T-cell (primary cell): ENCODE data around the gene GNG4. TPM values are rescaled to one million over a fixed set of nuclear protein-coding genes. Genes with fewer than 3 reads are reported as not detected.
A peak's percentile ranks its signal among the peaks of the same experiment; 100 is the strongest.
"Not testable (repeated sequence)": the region's sequence is repeated elsewhere in the genome, so short reads cannot be mapped to it uniquely, and the experiment has no call there.

Source experiments
- ATAC-seq, 4 experiments: fragments of 200-7000 bp in 3 of 4; fragments of 150-1000 bp in 1 of 4; cut with Tn5 transposase; replicated peaks in 1 of 4; 1 replicate in 3 of 4; 2 replicates in 1 of 4; pipeline ENCODE4 v1.10.0; 2021; ENCODE audit warnings: moderate library complexity in 3 of 4, mild to moderate bottlenecking in 2 of 4, moderate number of reproducible peaks in 1 of 4
- CTCF ChIA-PET, 2 donors: fragments of 300-600 bp; sonication (Branson Sonifier 250); formaldehyde crosslinking; loops; one replicate each; lab custom pipeline; 2022; ENCODE audit warnings: antibody characterized with exemption in 2 of 2; lab: Charles Lee
- POLR2A ChIA-PET, 2 donors: fragments of 300-600 bp; sonication (Branson Sonifier 250); formaldehyde crosslinking; loops; one replicate each; lab custom pipeline; 2022; ENCODE audit warnings: antibody characterized with exemption in 2 of 2; lab: Charles Lee
- DNase-seq, 35 experiments: peaks; one replicate each; pipeline versions ENCODE4 v3.0.0 to v3.0.0-alpha.2; 2013 to 2023
- H3K27ac ChIP-seq: one replicate; pipeline ENCODE4 v1.5.1; 2013; ENCODE audit warnings: low read length
- H3K27me3 ChIP-seq, 2 experiments: replicated peaks in 1 of 2; 1 replicate in 1 of 2; 2 replicates in 1 of 2; pipeline versions ENCODE4 v1.6.1 to v1.7.0; 2013; ENCODE audit warnings: low read length in 1 of 2, mixed read lengths in 1 of 2; ENCODE audit not compliant: control insufficient read depth in 2 of 2, insufficient read depth in 2 of 2; ENCODE audit errors: extremely low read depth in 1 of 2
- H3K36me3 ChIP-seq, 2 donors: 1 replicate in 1 of 2; 2 replicates in 1 of 2; pipeline versions ENCODE4 v1.6.1 to v1.7.0; 2013; ENCODE audit warnings: low read length in 1 of 2; ENCODE audit not compliant: control insufficient read depth in 2 of 2, insufficient read depth in 1 of 2; ENCODE audit errors: extremely low read depth in 1 of 2
- H3K4me1 ChIP-seq, 2 experiments: 1 replicate in 1 of 2; 2 replicates in 1 of 2; pipeline versions ENCODE4 v1.6.1 to v1.7.0; 2013; ENCODE audit warnings: low read length in 2 of 2, mixed read lengths in 1 of 2; ENCODE audit not compliant: insufficient read depth in 2 of 2, control insufficient read depth in 1 of 2; ENCODE audit errors: extremely low read depth in 1 of 2
- H3K4me3 ChIP-seq, 2 donors: 1 replicate in 1 of 2; 2 replicates in 1 of 2; pipeline versions ENCODE4 v1.5.1 to v1.7.0; 2013; ENCODE audit warnings: mild to moderate bottlenecking in 2 of 2, low read length in 1 of 2, moderate library complexity in 1 of 2; ENCODE audit not compliant: control insufficient read depth in 1 of 2; ENCODE audit errors: extremely low read depth in 1 of 2
- H3K9me3 ChIP-seq: 2 replicates; pipeline ENCODE4 v1.7.0; 2013
- H3K27ac Mint-ChIP-seq, 2 donors: one replicate each; pipeline ENCODE4 v1.8.0; 2020 to 2021; ENCODE audit warnings: mild to moderate bottlenecking in 2 of 2, mixed read lengths in 2 of 2
- H3K27me3 Mint-ChIP-seq, 2 donors: one replicate each; pipeline ENCODE4 v1.8.0; 2021 to 2022; ENCODE audit warnings: mixed read lengths in 2 of 2
- H3K36me3 Mint-ChIP-seq: one replicate; pipeline ENCODE4 v1.8.0; 2021; ENCODE audit warnings: mixed read lengths
- H3K4me1 Mint-ChIP-seq, 3 donors: one replicate each; pipeline ENCODE4 v1.8.0; 2020 to 2022; ENCODE audit warnings: mixed read lengths in 3 of 3, mild to moderate bottlenecking in 1 of 3
- H3K4me3 Mint-ChIP-seq, 3 donors: one replicate each; pipeline ENCODE4 v1.8.0; 2020 to 2022; ENCODE audit warnings: mild to moderate bottlenecking in 3 of 3, mixed read lengths in 3 of 3, moderate library complexity in 3 of 3
- H3K9me3 Mint-ChIP-seq, 3 donors: one replicate each; pipeline ENCODE4 v1.8.0; 2020 to 2022; ENCODE audit warnings: mixed read lengths in 3 of 3
- WGBS: methylation state at CpG from one replicate; pipeline ENCODE4 v1.1.5; 2013; ENCODE audit warnings: missing lambda C conversion rate; ENCODE audit not compliant: insufficient coverage; 5-methylcytosine and 5-hydroxymethylcytosine counted together
- total RNA-seq, 35 experiments: library from RNA in 6 of 35; stranded (reverse) in 6 of 35; fragments of 120-200 nt in 1 of 35; gene quantifications; one replicate each; pipeline versions ENCODE4 v1.2.1 to v1.2.4 and lab custom pipeline; 2013 to 2026

The GNG4 gene
- total RNA-seq, 5 donors from 2014 or later (not counting 1 experiment from before 2014, with no cell fraction given): 0.07 to 0.29 (median 0.17) TPM; not detected in 1

GRCh38 chr1:235597867-235598553 lies 51.6 kb downstream of the GNG4 start:
- Mint-ChIP-seq H3K27me3 (no peaks in the 10 kb centered on the region), H3K36me3 (no peaks in the 10 kb centered on the region)

GRCh38 chr1:235595079-235595478 lies 54.5 kb downstream of the GNG4 start:
- Histone ChIP-seq H3K4me1 (peaks cover 0 to 5% of the 10 kb centered on the region in 2 experiments), H3K27me3 (peaks cover 0 to 40% of the 10 kb centered on the region in 2 experiments), H3K9me3 (no peaks in the 10 kb centered on the region), H3K36me3 (no peaks in the 10 kb centered on the region), H3K4me3 (no peak overlapping the region), H3K27ac (no peak overlapping the region)
- DNase-seq (no peak), ATAC-seq (no peak)
- 71% methylated on average over 4 of the region's 8 CpGs for WGBS
- Mint-ChIP-seq H3K27me3 (peaks cover 4 to 9% of the 10 kb centered on the region in 2 donors), H3K4me3 (no peak overlapping the region), H3K27ac (no peak overlapping the region), H3K36me3 (no peaks in the 10 kb centered on the region), H3K9me3 (no peaks in the 10 kb centered on the region), H3K4me1 (peaks cover 5 to 7% (median 6%) of the 10 kb centered on the region in 3 donors)
- CTCF ChIA-PET: no interaction called here
- POLR2A ChIA-PET: interaction anchor here in 1 of 2 donors (0.6 kb wide), 1 partner anchor 171 kb away, joined by 3 read pairs; no protein-coding TSS in a partner anchor

More at GRCh38 chr1:235597867-235598553, 51.6 kb downstream of the GNG4 start:
- peaks cover 0 to 26% of the 10 kb centered on the region in 2 experiments for H3K27me3 ChIP-seq
- POLR2A ChIA-PET: no interaction called here
- no peak for ATAC-seq
- no peak overlapping the region for H3K4me3 ChIP-seq
- peaks cover 0 to 5% of the 10 kb centered on the region in 2 experiments for H3K4me1 ChIP-seq
- H3K27ac ChIP-seq: no peak overlapping the region
- 100% methylated on average over 1 of the region's 7 CpGs for WGBS
- H3K4me3 Mint-ChIP-seq: no peak overlapping the region
- H3K4me1 Mint-ChIP-seq: peaks cover 5 to 7% (median 6%) of the 10 kb centered on the region in 3 donors
- no peak overlapping the region for H3K27ac Mint-ChIP-seq
- CTCF ChIA-PET: interaction anchor here in 1 of 2 donors (1.2 kb wide), 1 partner anchor 245 kb away, joined by 4 read pairs; no protein-coding TSS in a partner anchor
- DNase-seq: no peak
- no peaks in the 10 kb centered on the region for H3K9me3 Mint-ChIP-seq
- H3K36me3 ChIP-seq: no peaks in the 10 kb centered on the region
- no peaks in the 10 kb centered on the region for H3K9me3 ChIP-seq

GRCh38 chr1:235594281-235594895 lies 55.2 kb downstream of the GNG4 start:
- H3K4me1 ChIP-seq, H3K4me1 Mint-ChIP-seq, DNase-seq, H3K4me3 ChIP-seq, H3K36me3 ChIP-seq, H3K9me3 ChIP-seq, H3K27me3 Mint-ChIP-seq, CTCF ChIA-PET, H3K27ac ChIP-seq, H3K9me3 Mint-ChIP-seq, H3K36me3 Mint-ChIP-seq, ATAC-seq, H3K27ac Mint-ChIP-seq, H3K4me3 Mint-ChIP-seq, POLR2A ChIA-PET: not testable (repeated sequence)
- WGBS: 99% methylated on average over 17 of the region's 20 CpGs
- peaks cover 0 to 40% of the 10 kb centered on the region in 2 experiments for H3K27me3 ChIP-seq

GRCh38 chr1:235588916-235589515 lies 60.6 kb downstream of the GNG4 start:
- peaks cover 0 to 11% (median 10%) of the 10 kb centered on the region in 3 donors for H3K9me3 Mint-ChIP-seq
- no peaks in the 10 kb centered on the region for H3K9me3 ChIP-seq
- H3K36me3 ChIP-seq: no peaks in the 10 kb centered on the region
- DNase-seq (no peak), ATAC-seq (no peak)
- peaks cover 0 to 5% of the 10 kb centered on the region in 2 experiments for H3K4me1 ChIP-seq
- ChIA-PET POLR2A (interaction anchor here in 1 of 2 donors (0.5 kb wide), 1 partner anchor 20 kb away, joined by 4 read pairs; no protein-coding TSS in a partner anchor), CTCF (no interaction called here)
- peak overlapping the region in 1 of 2 donors; percentile 5 for H3K4me3 ChIP-seq
- H3K27me3 Mint-ChIP-seq: peaks cover 9 to 21% of the 10 kb centered on the region in 2 donors
- H3K36me3 Mint-ChIP-seq: peaks cover 8% of the 10 kb centered on the region
- no peak overlapping the region for H3K27ac Mint-ChIP-seq
- peaks cover 0 to 28% of the 10 kb centered on the region in 2 experiments for H3K27me3 ChIP-seq
- H3K27ac ChIP-seq: no peak overlapping the region
- H3K4me3 Mint-ChIP-seq: no peak overlapping the region
- 77% methylated on average over 8 of the region's 12 CpGs for WGBS
- peaks cover 5 to 7% (median 5%) of the 10 kb centered on the region in 3 donors for H3K4me1 Mint-ChIP-seq

- ATAC-seq (no peak), DNase-seq (no peak)
- Histone ChIP-seq H3K4me3 (no peak overlapping the region), H3K27ac (no peak overlapping the region), H3K9me3 (no peaks in the 10 kb centered on the region), H3K36me3 (no peaks in the 10 kb centered on the region), H3K4me1 (no peaks in the 10 kb centered on the region), H3K27me3 (peaks cover 0 to 28% of the 10 kb centered on the region in 2 experiments)
- no peak overlapping the region for H3K4me3 Mint-ChIP-seq
- no peak overlapping the region for H3K27ac Mint-ChIP-seq
- H3K4me1 Mint-ChIP-seq: no peaks in the 10 kb centered on the region
- ChIA-PET POLR2A (no interaction called here), CTCF (no interaction called here)
- 90% methylated on average over 9 of the region's 9 CpGs for WGBS
- peaks cover 9 to 30% of the 10 kb centered on the region in 2 donors for H3K27me3 Mint-ChIP-seq
- H3K36me3 Mint-ChIP-seq: peaks cover 8% of the 10 kb centered on the region
- peaks cover 0 to 11% (median 10%) of the 10 kb centered on the region in 3 donors for H3K9me3 Mint-ChIP-seq
Measured at GRCh38 chr1:235588156-235588555, 61.4 kb downstream of the GNG4 start.

GRCh38 chr1:235586992-235587391 lies 62.6 kb downstream of the GNG4 start:
- POLR2A ChIA-PET: no interaction called here
- no peak for ATAC-seq
- no peaks in the 10 kb centered on the region for H3K9me3 ChIP-seq

More at GRCh38 chr1:235586992-235587391, 62.6 kb downstream of the GNG4 start:
- Mint-ChIP-seq H3K27me3 (peaks cover 9 to 27% of the 10 kb centered on the region in 2 donors), H3K4me3 (no peak overlapping the region), H3K4me1 (no peaks in the 10 kb centered on the region), H3K9me3 (peaks cover 0 to 11% (median 10%) of the 10 kb centered on the region in 3 donors), H3K27ac (no peak overlapping the region), H3K36me3 (peaks cover 8% of the 10 kb centered on the region)
- Histone ChIP-seq H3K4me3 (no peak overlapping the region), H3K27me3 (peaks cover 0 to 34% of the 10 kb centered on the region in 2 experiments), H3K4me1 (no peaks in the 10 kb centered on the region), H3K36me3 (no peaks in the 10 kb centered on the region), H3K27ac (no peak overlapping the region)
- no peak for DNase-seq
- CTCF ChIA-PET: no interaction called here
- 79% methylated on average over 2 of the region's 2 CpGs for WGBS
